Stimulated activated naive B cell treated with anti-CD40 and anti-IgM and Interleukin-4, amounts not matched to agents 10 μg/mL and 1 μg/mL and 100 μg/mL, for 72 hours (primary cell): ENCODE measurements around the gene LCN10.

Source experiments
- ATAC-seq, 2 donors: fragments of 150-1000 bp; cut with Tn5 transposase; replicated peaks; 2 replicates each; pipeline ENCODE4 v1.10.0; 2021; ENCODE audit warnings: moderate library complexity in 1 of 2
- DNase-seq: peaks from one replicate; pipeline ENCODE4 v3.0.0; 2021
- H3K27ac Mint-ChIP-seq: one replicate; pipeline ENCODE4 v1.8.0; 2022; ENCODE audit warnings: mild to moderate bottlenecking, mixed read lengths
- H3K27me3 Mint-ChIP-seq, 2 donors: one replicate each; pipeline ENCODE4 v1.8.0; 2022; ENCODE audit warnings: mixed read lengths in 2 of 2
- H3K36me3 Mint-ChIP-seq, 2 donors: one replicate each; pipeline ENCODE4 v1.8.0; 2022; ENCODE audit warnings: mixed read lengths in 2 of 2, mild to moderate bottlenecking in 1 of 2
- H3K4me1 Mint-ChIP-seq, 2 donors: one replicate each; pipeline ENCODE4 v1.8.0; 2022; ENCODE audit warnings: mixed read lengths in 2 of 2, mild to moderate bottlenecking in 1 of 2
- H3K4me3 Mint-ChIP-seq, 2 donors: one replicate each; pipeline ENCODE4 v1.8.0; 2022; ENCODE audit warnings: mild to moderate bottlenecking in 2 of 2, mixed read lengths in 2 of 2, moderate library complexity in 1 of 2
- H3K9me3 Mint-ChIP-seq, 2 donors: one replicate each; pipeline ENCODE4 v1.8.0; 2022; ENCODE audit warnings: mixed read lengths in 2 of 2, mild to moderate bottlenecking in 1 of 2

The LCN10 gene

DNA sequence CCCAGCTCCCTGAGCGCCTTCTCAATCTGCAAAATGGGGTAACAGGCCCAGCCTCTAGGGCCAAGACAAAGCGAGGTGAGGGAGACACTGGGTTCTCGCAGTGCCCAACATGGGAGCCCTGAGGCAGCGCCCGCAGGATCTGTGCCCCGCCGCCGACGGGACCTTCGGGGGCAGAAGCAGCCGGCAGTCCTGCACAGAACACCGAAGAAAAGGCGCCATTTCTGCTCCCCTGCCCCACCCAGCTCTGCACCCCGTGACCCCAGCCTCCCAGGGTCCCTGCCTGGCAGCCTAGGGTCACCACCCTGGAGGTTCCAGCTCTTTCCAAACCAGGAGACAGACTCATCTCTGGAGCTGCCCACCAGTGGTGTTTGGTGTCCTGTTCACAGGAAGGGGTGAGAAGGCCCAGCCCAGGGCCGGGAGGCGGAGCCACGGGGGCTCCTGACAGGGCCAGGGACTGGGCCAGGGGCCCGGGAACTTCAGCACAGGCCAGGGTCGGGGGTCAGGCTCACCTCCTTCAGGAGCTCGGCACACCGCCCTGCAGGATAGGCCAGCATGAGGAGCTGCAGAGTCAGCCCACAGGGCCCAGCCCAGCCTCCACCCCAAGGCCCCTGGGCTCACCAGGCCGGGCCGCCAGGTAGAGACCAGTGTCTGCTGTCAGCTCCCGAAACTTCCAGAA lies 12.0 kb upstream of the LCN10 start:
- peaks cover 24 to 47% of the 10 kb centered on the region in 2 donors for H3K4me1 Mint-ChIP-seq
- H3K9me3 Mint-ChIP-seq: peaks cover 12 to 26% of the 10 kb centered on the region in 2 donors
- H3K27me3 Mint-ChIP-seq: no peaks in the 10 kb centered on the region
- no peak overlapping the region for H3K27ac Mint-ChIP-seq
- H3K36me3 Mint-ChIP-seq: peaks cover 9 to 27% of the 10 kb centered on the region in 2 donors
- H3K4me3 Mint-ChIP-seq: no peak overlapping the region
- DNase-seq (no peak), ATAC-seq (no peak)

DNA sequence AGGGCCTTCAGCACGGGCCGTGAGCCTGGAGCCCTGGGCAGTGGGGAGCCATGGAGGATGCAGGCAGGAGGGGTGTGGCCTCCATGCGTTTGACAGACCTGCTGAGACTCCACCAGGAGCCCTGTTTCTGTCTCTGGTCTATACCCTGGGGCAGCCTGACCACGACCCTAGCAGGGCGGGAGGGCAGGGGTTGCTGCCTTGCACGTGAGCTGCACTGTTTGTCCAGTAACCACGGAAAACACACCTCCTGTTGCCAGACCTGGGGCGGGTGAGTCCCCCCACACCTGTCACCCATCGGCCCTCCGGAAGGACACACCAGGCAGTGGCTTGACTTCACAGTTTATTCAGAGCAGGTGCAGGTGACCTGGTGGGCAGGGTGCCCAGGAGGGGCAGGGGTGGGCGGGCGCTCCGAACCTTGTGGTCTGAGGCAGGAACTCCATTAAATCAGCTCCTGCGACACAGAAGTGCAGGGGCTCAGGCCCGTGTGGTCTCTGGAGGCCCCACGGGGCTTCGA lies 11.4 kb upstream of the LCN10 start:
- Mint-ChIP-seq H3K9me3 (peaks cover 12 to 26% of the 10 kb centered on the region in 2 donors), H3K4me3 (no peak overlapping the region), H3K27ac (no peak overlapping the region), H3K27me3 (no peaks in the 10 kb centered on the region), H3K4me1 (peaks cover 26 to 47% of the 10 kb centered on the region in 2 donors), H3K36me3 (peaks cover 9 to 27% of the 10 kb centered on the region in 2 donors)
- DNase-seq (no peak), ATAC-seq (no peak)

DNA sequence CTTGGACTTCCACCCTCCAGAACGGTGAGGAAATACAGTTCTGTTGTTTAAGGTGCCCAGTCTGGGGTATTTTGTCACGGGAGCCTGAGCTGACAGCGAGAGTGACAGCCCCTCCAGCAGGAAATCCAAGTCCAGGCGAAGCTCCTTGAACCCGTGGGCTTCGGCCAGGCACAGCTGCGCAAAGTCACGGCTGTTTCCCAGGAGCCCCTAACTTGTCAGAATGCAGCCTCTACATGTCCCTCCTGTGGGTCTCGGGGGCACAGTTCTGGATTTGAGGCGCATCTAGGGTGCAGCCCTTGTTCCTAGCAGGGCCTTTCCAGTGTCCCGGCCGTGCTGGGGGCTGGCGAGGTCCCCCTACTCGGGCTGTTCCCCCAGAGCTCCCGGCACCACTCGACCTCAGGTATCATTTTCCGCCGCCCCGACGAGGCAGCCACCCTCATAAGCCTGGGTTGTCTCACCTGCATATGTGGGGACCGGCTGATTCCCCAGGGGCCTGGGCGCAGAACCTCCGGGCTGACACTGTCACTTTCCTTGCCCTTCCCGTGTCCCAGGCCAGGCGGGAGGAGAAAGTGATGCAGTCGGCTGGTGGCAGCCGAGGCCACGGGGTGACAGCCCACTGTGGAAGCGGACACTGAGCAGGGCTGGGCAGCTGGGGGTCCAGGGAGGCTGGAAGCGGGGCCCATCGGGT lies 10.8 kb upstream of the LCN10 start:
- Mint-ChIP-seq H3K4me3 (no peak overlapping the region), H3K27me3 (no peaks in the 10 kb centered on the region), H3K36me3 (peaks cover 9 to 27% of the 10 kb centered on the region in 2 donors), H3K9me3 (peaks cover 12 to 26% of the 10 kb centered on the region in 2 donors), H3K27ac (no peak overlapping the region), H3K4me1 (peaks cover 31 to 47% of the 10 kb centered on the region in 2 donors)
- DNase-seq (no peak), ATAC-seq (no peak)

DNA sequence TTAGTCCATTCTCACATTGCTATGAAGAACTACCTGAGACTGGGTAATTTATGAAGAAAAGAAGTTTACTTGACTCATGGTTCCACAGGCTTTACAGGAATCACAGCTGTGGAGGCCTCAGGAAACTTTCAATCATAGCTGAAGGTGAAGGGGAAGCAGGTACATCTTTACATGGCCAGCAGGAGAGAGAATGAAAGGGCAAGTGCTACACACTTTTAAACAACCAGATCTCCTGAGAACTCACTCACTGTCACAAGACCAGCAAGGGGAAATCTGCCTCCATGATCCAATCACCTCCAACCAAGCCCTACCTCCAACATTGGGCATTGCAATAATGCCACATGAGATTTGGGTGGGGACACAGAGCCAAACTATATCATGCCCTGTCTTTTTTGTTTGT lies 9.1 kb upstream of the LCN10 start:
- Mint-ChIP-seq H3K4me1 (peaks cover 37 to 56% of the 10 kb centered on the region in 2 donors), H3K9me3 (peaks cover 12 to 26% of the 10 kb centered on the region in 2 donors), H3K4me3 (no peak overlapping the region), H3K27me3 (no peaks in the 10 kb centered on the region), H3K27ac (no peak overlapping the region), H3K36me3 (peaks cover 9 to 27% of the 10 kb centered on the region in 2 donors)
- ATAC-seq (no peak), DNase-seq (no peak)

DNA sequence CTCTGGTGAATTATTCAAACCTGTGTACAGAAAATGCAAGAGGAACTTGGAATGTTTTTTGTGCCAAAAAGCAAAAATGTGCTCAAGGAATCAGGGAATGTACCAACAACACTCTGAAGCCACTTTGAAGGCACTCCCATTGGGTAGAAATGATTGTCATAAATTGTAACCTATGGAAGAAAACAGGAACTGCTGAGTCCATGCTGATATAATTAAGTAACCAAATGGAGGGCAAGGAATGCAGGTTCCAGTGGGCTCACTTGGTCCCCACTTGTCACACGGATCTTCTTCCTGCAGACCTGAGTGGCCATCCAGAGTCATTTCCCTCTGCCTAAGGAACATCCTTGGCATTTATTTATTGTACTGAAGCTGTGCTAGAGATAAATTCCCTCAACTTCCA lies 8.5 kb upstream of the LCN10 start:
- no peak overlapping the region for H3K27ac Mint-ChIP-seq
- peaks cover 35 to 58% of the 10 kb centered on the region in 2 donors for H3K4me1 Mint-ChIP-seq
- H3K9me3 Mint-ChIP-seq: peaks cover 12 to 26% of the 10 kb centered on the region in 2 donors
- DNase-seq: no peak
- H3K27me3 Mint-ChIP-seq: no peaks in the 10 kb centered on the region
- peaks cover 9 to 26% of the 10 kb centered on the region in 2 donors for H3K36me3 Mint-ChIP-seq
- no peak for ATAC-seq
- no peak overlapping the region for H3K4me3 Mint-ChIP-seq

DNA sequence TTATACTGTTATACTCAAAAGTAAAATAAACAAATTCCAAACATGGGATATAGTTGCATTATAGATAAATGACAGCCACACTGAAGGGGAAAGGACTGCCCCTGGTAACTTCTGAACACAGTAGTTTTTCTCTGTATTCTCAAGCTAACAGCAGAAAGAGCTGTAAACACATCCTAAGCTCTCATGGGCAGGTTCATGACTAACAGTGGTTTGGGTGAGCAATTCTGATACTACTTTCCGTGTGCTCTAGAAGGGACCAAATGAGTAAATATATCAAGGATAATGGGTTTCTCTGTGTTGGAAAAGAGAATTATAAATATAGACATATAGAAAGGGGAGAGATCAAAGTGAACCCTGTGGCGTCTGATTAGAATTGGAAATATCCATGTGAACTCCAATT lies 7.8 kb upstream of the LCN10 start:
- no peak for DNase-seq
- H3K36me3 Mint-ChIP-seq: peaks cover 5 to 19% of the 10 kb centered on the region in 2 donors
- peaks cover 6 to 24% of the 10 kb centered on the region in 2 donors for H3K9me3 Mint-ChIP-seq
- peak; percentile 51 to 70 for ATAC-seq
- H3K4me3 Mint-ChIP-seq: no peak overlapping the region
- H3K27ac Mint-ChIP-seq: peak overlapping the region; percentile 37
- H3K4me1 Mint-ChIP-seq: peaks cover 34 to 56% of the 10 kb centered on the region in 2 donors
- H3K27me3 Mint-ChIP-seq: no peaks in the 10 kb centered on the region

DNA sequence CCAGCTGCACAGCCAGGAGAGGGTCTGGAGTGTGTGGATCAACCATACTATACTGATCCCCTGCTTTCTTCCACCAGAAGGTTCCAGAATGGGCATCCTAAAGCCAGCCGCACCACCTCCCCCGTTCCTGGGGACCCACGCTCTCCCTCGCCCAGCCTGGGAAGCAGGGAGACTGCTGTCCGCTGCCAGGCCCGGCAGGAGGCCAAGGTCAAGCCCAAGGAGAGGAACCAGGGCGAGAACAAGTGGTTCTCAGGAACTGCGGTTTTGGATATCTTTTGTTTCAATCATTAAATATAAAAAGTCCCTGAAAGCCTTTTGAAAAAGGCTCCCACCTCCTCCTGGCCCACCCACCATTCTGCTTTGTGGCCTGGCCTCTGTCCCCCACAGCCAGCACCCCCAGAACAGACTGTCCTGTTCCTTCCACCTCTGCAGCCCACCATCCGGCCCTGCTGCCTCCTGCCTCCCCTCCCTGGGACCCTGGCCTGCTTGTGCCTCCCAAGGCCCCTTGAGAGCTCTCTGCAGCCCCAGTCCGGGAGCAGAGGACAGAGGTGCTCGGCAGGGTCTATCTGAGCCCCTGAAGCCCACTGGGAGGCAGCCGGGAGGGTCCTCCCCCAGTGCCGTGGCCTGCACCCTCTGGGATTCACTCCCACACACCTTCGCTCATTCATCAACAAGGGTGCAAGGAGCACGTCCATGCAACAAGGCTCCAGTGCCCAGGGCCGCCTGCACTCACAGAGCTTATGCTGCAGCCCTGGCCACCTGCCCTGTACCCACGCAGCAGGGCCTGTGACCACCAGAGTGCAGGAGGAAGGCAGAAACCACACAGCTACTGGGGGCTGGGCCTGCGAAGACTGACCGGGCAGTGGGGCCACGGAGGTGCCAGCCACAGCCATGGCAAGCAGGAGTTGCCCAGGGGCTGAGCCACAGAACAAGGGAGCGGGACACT lies 6.2 kb upstream of the LCN10 start:
- Mint-ChIP-seq H3K36me3 (peaks cover 2 to 16% of the 10 kb centered on the region in 2 donors), H3K27me3 (no peaks in the 10 kb centered on the region), H3K4me3 (peak overlapping the region; percentile 22 to 31), H3K9me3 (peaks cover 4 to 21% of the 10 kb centered on the region in 2 donors), H3K4me1 (peaks cover 34 to 48% of the 10 kb centered on the region in 2 donors), H3K27ac (peak overlapping the region; percentile 85)
- ATAC-seq (peak; percentile 34 to 58), DNase-seq (no peak)

DNA sequence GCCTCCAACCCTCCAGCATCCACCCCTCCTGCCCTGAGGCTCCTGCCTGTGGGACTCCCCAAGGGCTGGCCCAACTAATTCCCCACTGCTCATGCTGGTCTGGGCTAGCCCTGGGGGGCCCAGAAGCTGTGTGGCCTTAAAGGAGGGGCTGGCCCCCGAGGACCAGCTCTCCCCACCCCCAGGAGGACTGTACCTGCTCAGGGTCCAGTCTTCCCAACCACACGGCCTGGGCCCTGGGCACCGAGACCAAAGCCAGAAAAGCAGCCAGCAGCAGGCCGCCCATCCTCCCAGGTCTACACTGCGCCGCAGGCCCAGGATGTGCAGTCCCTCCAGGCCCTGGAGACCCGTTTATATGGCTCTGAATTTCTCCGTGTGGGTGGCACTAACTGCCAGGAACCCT lies 5.5 kb upstream of the LCN10 start, which contains the start of gene LCN6:
Gene LCN6 (minus strand): TSS at position 325 of the 400 bp plus-strand sequence. CDS start 42 bp downstream, at position 283.
- peaks cover 2 to 16% of the 10 kb centered on the region in 2 donors for H3K36me3 Mint-ChIP-seq

DNA sequence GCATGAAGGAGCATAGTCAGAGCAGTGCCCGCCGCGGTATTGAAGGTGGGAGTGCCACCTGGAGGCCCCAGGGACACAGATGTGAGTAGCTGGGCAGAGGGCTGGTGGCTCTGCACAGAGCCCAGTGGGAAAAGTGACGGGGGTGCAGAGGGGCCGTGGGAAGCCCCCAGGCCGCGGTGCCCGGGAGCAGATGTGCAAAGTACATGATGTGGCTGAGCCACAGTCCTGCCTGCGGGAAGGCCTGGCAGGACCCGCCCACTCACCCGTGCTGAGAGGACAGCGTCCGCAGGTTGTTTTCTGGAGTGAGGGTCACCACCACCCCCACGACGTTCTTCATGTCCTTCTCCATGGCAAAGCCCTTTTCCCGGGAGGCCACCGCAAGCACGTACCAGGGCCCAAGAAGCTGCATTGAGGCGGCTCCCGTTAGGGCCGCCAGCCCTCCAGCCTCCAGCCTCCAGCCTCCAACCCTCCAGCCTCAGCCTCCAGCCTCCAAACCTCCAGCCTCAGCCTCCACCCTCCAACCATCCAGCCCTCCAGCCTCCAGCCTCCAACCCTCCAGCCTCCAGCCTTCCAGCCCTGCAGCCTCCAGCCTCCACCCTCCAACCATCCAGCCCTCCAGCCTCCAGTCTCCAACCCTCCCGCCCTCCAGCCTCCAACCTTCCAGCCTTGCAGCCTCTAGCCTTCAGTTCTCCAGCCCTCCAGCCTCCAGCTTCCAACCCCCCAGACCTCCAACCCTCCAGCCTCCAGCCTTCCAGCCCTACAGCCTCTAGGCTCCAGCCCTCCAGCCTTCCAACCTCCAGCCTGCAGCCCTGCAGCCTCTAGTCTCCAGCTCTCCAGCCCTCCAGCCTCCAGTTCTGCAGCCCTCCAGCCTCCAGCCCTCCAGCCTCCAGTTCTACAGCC lies 4.7 kb upstream of the LCN10 start:
- Mint-ChIP-seq H3K27me3 (no peaks in the 10 kb centered on the region), H3K4me1 (peaks cover 46 to 63% of the 10 kb centered on the region in 2 donors), H3K36me3 (peaks cover 0 to 9% of the 10 kb centered on the region in 2 donors), H3K9me3 (peaks cover 1 to 17% of the 10 kb centered on the region in 2 donors), H3K27ac (peak overlapping the region; percentile 81), H3K4me3 (no peak overlapping the region)
- ATAC-seq (no peak), DNase-seq (no peak)

More for the DNA sequence above, 5.5 kb upstream of the LCN10 start, which contains the start of gene LCN6:
- Mint-ChIP-seq H3K9me3 (peaks cover 4 to 21% of the 10 kb centered on the region in 2 donors), H3K4me3 (peak within 1 kb of the TSS; percentile 22 to 31), H3K27ac (peak within 1 kb of the TSS; percentile 85), H3K27me3 (no peaks in the 10 kb centered on the region), H3K4me1 (peaks cover 39 to 55% of the 10 kb centered on the region in 2 donors)
- ATAC-seq: peak in 1 of 2 donors; percentile 11
- DNase-seq: no peak

DNA sequence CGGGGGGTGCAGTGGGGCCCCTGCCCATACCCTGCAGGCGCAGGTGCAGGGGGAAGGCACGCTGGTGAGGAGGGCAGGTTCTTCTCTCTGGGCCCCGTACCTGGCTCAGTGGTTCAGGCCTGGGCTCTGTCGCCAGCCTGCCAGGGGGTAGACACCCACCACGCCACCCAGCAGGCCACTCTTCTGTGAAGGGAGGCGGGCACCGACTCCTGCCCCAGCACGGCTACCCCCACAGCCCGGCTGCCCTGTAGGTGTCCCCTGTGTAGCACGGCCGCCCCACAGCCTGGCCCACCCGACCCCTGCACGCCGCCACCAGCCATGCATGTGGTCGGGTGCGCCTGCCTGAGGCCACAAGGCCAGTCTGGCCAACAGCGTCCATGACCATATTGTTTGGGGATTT lies 3.9 kb upstream of the LCN10 start:
- Mint-ChIP-seq H3K4me3 (no peak overlapping the region), H3K4me1 (peaks cover 51 to 71% of the 10 kb centered on the region in 2 donors), H3K9me3 (peaks cover 0 to 9% of the 10 kb centered on the region in 2 donors), H3K27ac (no peak overlapping the region), H3K36me3 (peaks cover 0 to 4% of the 10 kb centered on the region in 2 donors), H3K27me3 (no peaks in the 10 kb centered on the region)
- ATAC-seq: no peak
- no peak for DNase-seq

DNA sequence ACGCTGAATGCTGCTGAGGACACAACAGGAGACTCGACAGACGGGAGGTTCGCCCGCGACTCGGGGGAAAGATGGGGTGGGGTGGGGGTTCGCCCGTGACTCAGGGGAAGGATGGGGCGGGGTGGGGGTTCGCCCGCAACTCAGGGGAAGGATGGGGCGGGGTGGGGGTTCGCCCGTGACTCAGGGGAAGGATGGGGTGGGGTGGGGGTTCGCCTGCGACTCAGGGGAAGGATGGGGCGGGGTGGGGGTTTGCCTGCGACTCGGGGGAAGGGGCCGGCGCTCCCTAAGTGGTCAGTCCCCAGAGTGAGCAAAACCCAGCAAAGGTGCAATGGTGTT lies 3.4 kb upstream of the LCN10 start:
- Mint-ChIP-seq H3K27ac (no peak overlapping the region), H3K4me1 (peaks cover 55 to 75% of the 10 kb centered on the region in 2 donors), H3K27me3 (no peaks in the 10 kb centered on the region), H3K36me3 (peaks cover 0 to 4% of the 10 kb centered on the region in 2 donors), H3K9me3 (peaks cover 0 to 7% of the 10 kb centered on the region in 2 donors), H3K4me3 (no peak overlapping the region)
- DNase-seq (no peak), ATAC-seq (no peak)

DNA sequence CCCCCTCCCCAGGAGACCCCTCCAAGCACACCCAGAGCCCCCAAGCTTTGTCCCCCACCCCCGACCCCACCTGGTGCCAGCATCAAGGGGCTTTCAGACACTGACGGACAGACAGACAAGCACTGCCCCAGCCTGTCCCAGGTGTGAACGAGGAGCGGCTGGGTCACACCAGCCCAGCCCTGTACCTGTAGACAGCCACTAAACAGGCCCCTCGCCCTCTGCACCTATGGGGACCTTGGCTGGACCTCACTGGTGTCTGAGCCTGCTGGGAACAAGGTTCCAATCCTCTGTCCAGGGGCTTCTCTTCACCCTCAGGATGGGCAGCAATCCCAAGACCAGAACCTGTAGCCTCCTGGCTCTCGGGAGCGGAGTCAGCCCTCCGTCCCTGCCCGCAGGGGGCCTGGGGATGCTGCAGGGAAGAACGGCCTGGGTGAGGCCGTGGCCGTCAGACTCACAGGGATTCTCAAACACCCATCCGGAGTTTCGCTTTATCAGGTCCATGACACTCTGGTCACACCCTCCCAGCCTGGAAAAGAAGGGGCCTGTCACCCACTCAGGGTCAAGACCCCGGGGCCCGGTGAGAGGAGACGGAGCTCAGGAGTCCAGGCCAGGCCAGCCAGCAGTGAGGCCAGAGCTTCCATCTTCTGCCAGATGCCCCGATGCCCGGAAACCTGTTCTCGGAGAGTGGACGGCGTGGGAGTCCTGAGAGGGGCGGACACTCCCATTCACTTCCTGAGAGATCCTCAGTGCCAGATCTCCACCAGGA lies 2.8 kb upstream of the LCN10 start:
- Mint-ChIP-seq H3K9me3 (peaks cover 0 to 1% of the 10 kb centered on the region in 2 donors), H3K4me1 (peaks cover 55 to 75% of the 10 kb centered on the region in 2 donors), H3K27ac (no peak overlapping the region), H3K4me3 (no peak overlapping the region), H3K36me3 (peaks cover 0 to 2% of the 10 kb centered on the region in 2 donors), H3K27me3 (no peaks in the 10 kb centered on the region)
- no peak for DNase-seq
- ATAC-seq: no peak
